Fibroblast of lung (primary cell): ENCODE measurements around the gene AGO3. TPM values are rescaled to one million over a fixed set of nuclear protein-coding genes. Genes with fewer than 3 reads are reported as not detected.
A peak's percentile ranks its signal among the peaks of the same experiment; 100 is the strongest.

Source experiments
- DNase-seq, 2 donors: peaks; one replicate each; pipeline versions ENCODE4 v3.0.0 to v3.0.0-alpha.2; 2010; ENCODE audit warnings: low read depth in 2 of 2
- H2AFZ ChIP-seq: 2 replicates; pipeline ENCODE4 v1.5.1; 2012; ENCODE audit warnings: low read length, control low read depth, inconsistent platforms
- H3K27ac ChIP-seq: 2 replicates; pipeline ENCODE4 v1.5.1; 2011; ENCODE audit warnings: low read length, control low read depth; ENCODE audit not compliant: insufficient read depth
- H3K27me3 ChIP-seq: 2 replicates; pipeline ENCODE4 v1.5.1; 2011; ENCODE audit warnings: mild to moderate bottlenecking, low read length; ENCODE audit not compliant: control insufficient read depth, insufficient read depth
- H3K36me3 ChIP-seq: 2 replicates; pipeline ENCODE4 v1.5.1; 2011; ENCODE audit warnings: low read length; ENCODE audit not compliant: control insufficient read depth, insufficient read depth
- H3K4me1 ChIP-seq: 2 replicates; pipeline ENCODE4 v1.5.1; 2011; ENCODE audit warnings: low read length; ENCODE audit not compliant: control insufficient read depth, insufficient read depth; ENCODE audit errors: extremely low read depth
- H3K4me2 ChIP-seq: 2 replicates; pipeline ENCODE4 v1.5.1; 2011; ENCODE audit warnings: low read length, control low read depth; ENCODE audit not compliant: insufficient read depth; ENCODE audit errors: extremely low read depth
- H3K4me3 ChIP-seq, 4 experiments: fragments of 200-600 bp in 1 of 4; sonication (generic) in 1 of 4; replicated peaks in 1 of 4; 2 replicates each; pipeline ENCODE4 v1.5.1; 2011 to 2016; ENCODE audit warnings: low read length in 4 of 4, low read depth in 3 of 4, mild to moderate bottlenecking in 3 of 4, control low read depth in 2 of 4, inconsistent platforms in 1 of 4, mixed read lengths in 1 of 4; ENCODE audit not compliant: insufficient read depth in 1 of 4; ENCODE audit errors: control extremely low read depth in 1 of 4
- H3K79me2 ChIP-seq: 2 replicates; pipeline ENCODE4 v1.5.1; 2012; ENCODE audit warnings: mild to moderate bottlenecking, low read length, inconsistent platforms; ENCODE audit not compliant: control insufficient read depth, insufficient read depth
- H3K9ac ChIP-seq: 2 replicates; pipeline ENCODE4 v1.5.1; 2011; ENCODE audit warnings: mild to moderate bottlenecking, low read length, control low read depth; ENCODE audit not compliant: insufficient read depth
- H3K9me3 ChIP-seq: 2 replicates; pipeline ENCODE4 v1.5.1; 2012; ENCODE audit warnings: low read depth, low read length; ENCODE audit not compliant: control insufficient read depth, insufficient read depth
- H4K20me1 ChIP-seq: 2 replicates; pipeline ENCODE4 v1.5.1; 2011; ENCODE audit warnings: low read length; ENCODE audit not compliant: control insufficient read depth, insufficient read depth; ENCODE audit errors: extremely low read depth
- EZH2 ChIP-seq: IDR thresholded peaks from 2 replicates; pipeline ENCODE4 v1.5.1; 2012; ENCODE audit warnings: low read length, control low read depth, mild to moderate bottlenecking; ENCODE audit errors: missing control alignments
- polyA plus RNA-seq, 2 donors: library from polyadenylated mRNA; depleted of rRNA in 1 of 2; stranded (reverse) in 1 of 2; unstranded in 1 of 2; fragments of >200 nt; gene quantifications; 2 replicates each; pipeline ENCODE4 v1.2.1, GENCODE V29; 2011 to 2012; ENCODE audit warnings: missing spikeins in 1 of 2
- total RNA-seq: library from RNA; depleted of rRNA; stranded (reverse); fragments of >200 nt; gene quantifications from 2 replicates; pipeline ENCODE4 v1.2.1, GENCODE V29; 2014
- TF ChIP-seq, protein P1 (sequence below), 2 donors: IDR thresholded peaks in 1 of 2; conservative IDR thresholded peaks in 1 of 2; 1 replicate in 1 of 2; 2 replicates in 1 of 2; pipeline ENCODE4 v1.5.1; 2011 to 2012; ENCODE audit warnings: low read length in 2 of 2, control low read depth in 1 of 2, inconsistent platforms in 1 of 2, low read depth in 1 of 2, mild to moderate bottlenecking in 1 of 2

Gene AGO3
- total and polyA plus RNA-seq, 2 donors (not counting 1 experiment from before 2014, with no cell fraction given), result 12.9 to 19.6 TPM

DNA sequence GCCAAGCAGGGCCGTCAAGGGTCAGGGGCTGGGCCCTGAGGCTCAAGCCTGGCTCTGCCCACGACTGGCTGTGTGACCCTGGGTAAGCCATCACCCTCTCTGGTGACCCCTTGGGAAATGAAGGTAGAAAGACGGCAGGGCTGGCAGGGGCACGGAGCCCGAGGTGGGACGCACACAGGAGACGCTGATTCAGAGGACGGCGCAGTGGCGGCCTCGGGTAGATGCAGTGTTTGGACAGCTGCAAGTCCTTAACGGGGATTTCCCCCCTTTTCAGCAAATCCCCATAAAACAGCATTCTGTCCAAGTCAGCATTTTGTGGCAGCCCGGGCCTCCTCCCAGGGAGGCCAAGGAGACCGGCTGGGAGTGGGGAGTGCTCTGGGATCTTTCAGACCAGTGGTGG lies 177.4 kb downstream of the AGO3 start:
- H3K9ac ChIP-seq, result no peak overlapping the region
- DNase-seq, result peak in 1 of 2 donors; percentile 70
- H3K4me3 ChIP-seq, result no peak overlapping the region
- H3K79me2 ChIP-seq, result no peaks in the 10 kb centered on the region
- no peaks in the 10 kb centered on the region for H3K36me3 ChIP-seq
- no peaks in the 10 kb centered on the region for H4K20me1 ChIP-seq
- H3K27me3 ChIP-seq, result no peaks in the 10 kb centered on the region
- no peak overlapping the region for H2AFZ ChIP-seq
- H3K27ac ChIP-seq, result no peak overlapping the region
- H3K4me1 ChIP-seq, result peaks cover 3% of the 10 kb centered on the region
- TF ChIP-seq, protein P1, sequence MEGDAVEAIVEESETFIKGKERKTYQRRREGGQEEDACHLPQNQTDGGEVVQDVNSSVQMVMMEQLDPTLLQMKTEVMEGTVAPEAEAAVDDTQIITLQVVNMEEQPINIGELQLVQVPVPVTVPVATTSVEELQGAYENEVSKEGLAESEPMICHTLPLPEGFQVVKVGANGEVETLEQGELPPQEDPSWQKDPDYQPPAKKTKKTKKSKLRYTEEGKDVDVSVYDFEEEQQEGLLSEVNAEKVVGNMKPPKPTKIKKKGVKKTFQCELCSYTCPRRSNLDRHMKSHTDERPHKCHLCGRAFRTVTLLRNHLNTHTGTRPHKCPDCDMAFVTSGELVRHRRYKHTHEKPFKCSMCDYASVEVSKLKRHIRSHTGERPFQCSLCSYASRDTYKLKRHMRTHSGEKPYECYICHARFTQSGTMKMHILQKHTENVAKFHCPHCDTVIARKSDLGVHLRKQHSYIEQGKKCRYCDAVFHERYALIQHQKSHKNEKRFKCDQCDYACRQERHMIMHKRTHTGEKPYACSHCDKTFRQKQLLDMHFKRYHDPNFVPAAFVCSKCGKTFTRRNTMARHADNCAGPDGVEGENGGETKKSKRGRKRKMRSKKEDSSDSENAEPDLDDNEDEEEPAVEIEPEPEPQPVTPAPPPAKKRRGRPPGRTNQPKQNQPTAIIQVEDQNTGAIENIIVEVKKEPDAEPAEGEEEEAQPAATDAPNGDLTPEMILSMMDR (conservative IDR thresholded peaks at IDR 0.05 in 1 of 2, IDR thresholded peaks at IDR 0.05 in 1 of 2; ENCODE audit: low read depth in 1 of 2, low read length in 2 of 2), result no peak
- no peak for TF ChIP-seq EZH2
- H3K4me2 ChIP-seq, result no peak overlapping the region
- no peaks in the 10 kb centered on the region for H3K9me3 ChIP-seq

DNA sequence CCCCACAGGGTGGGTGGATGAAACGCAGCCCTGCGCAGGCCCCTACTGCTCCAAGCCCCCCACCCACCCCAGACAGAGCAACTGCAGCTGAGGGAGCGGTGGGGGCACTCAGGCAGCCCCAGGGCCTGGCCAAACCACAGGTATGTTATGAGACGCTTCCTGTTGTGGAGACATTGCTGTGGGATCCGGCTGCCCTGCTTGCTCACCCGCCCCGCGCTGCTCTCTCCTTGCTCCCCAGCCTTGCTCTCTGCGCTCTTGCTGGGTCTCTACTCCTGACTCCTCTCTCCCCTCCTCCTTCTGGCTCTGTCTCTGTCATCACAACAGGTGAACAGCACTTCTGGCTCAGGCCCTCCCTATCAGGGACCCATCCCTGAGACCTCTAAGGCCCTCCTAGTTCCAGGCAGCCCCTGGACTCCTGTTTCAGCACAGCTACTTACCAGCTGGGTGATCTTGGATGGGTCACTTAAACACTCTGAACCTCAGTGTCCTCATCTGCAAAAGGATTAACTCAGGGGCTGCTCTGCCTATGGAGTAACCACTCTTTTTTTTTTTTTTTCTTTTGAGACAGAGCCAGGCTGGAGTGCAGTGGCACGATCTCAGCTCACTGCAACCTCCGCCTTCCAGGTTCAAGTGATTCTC lies 178.3 kb downstream of the AGO3 start:
- DNase-seq, result peak; percentile 25 to 91
- Histone ChIP-seq H3K4me1 (peaks cover 3% of the 10 kb centered on the region), H4K20me1 (no peaks in the 10 kb centered on the region), H3K4me3 (no peak overlapping the region), H3K27ac (peak overlapping the region; percentile 28), H3K9me3 (no peaks in the 10 kb centered on the region), H3K27me3 (no peaks in the 10 kb centered on the region), H3K4me2 (peak overlapping the region; percentile 15), H3K36me3 (no peaks in the 10 kb centered on the region), H3K79me2 (no peaks in the 10 kb centered on the region), H3K9ac (no peak overlapping the region), H2AFZ (peak overlapping the region; percentile 24)
- no peak for TF ChIP-seq EZH2
- TF ChIP-seq, protein P1 (conservative IDR thresholded peaks at IDR 0.05 in 1 of 2, IDR thresholded peaks at IDR 0.05 in 1 of 2; ENCODE audit: low read depth in 1 of 2, low read length in 2 of 2), result no peak

DNA sequence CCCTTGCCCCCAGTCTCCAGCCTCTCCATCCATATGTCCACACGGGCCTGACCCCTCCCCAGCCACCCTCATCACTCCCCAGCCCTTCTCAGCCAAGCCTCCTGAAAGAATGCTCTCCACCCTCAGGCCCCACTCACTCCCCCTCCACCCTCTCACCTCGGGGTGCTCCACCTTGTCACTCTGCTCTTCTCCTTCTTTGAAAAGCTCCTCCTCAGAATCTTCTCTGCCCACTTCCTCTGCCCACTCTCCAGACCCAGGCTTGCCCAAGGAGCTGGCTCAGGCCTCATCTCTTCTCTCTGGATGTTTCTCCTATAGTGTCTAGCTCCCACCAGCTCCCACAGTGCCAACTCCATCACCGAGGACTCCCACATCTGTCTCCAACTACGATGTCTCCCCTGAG lies 180.2 kb downstream of the AGO3 start:
- no peaks in the 10 kb centered on the region for H3K36me3 ChIP-seq
- no peak overlapping the region for H2AFZ ChIP-seq
- no peak overlapping the region for H3K9ac ChIP-seq
- H3K27ac ChIP-seq, result no peak overlapping the region
- H3K27me3 ChIP-seq, result no peaks in the 10 kb centered on the region
- no peaks in the 10 kb centered on the region for H3K9me3 ChIP-seq
- no peaks in the 10 kb centered on the region for H4K20me1 ChIP-seq
- no peak for DNase-seq
- H3K4me3 ChIP-seq, result no peak overlapping the region
- TF ChIP-seq EZH2, result no peak
- TF ChIP-seq, protein P1 (conservative IDR thresholded peaks at IDR 0.05 in 1 of 2, IDR thresholded peaks at IDR 0.05 in 1 of 2; ENCODE audit: low read depth in 1 of 2, low read length in 2 of 2), result no peak
- peaks cover 9% of the 10 kb centered on the region for H3K4me1 ChIP-seq
- no peak overlapping the region for H3K4me2 ChIP-seq
- no peaks in the 10 kb centered on the region for H3K79me2 ChIP-seq
